ENCODE measurements around the gene TSC2. TPM values are rescaled to one million over a fixed set of nuclear protein-coding genes. Genes with fewer than 3 reads are reported as not detected.

The TSC2 gene
- polyA plus RNA-seq, 2 donors, result 31.1 to 66.6 TPM

- H3K27me3 ChIP-seq (ENCODE audit: control insufficient read depth in 1 of 2, insufficient read depth in 2 of 2, low read length in 2 of 2), result no peaks in the 10 kb centered on the region
- peaks cover 2 to 44% of the 10 kb centered on the region in 2 donors for H3K4me1 ChIP-seq (ENCODE audit: control insufficient read depth in 2 of 2, insufficient read depth in 2 of 2, low read length in 1 of 2)
- peaks cover 3 to 77% of the 10 kb centered on the region in 2 donors for H3K36me3 ChIP-seq (ENCODE audit: control insufficient read depth in 2 of 2, insufficient read depth in 2 of 2, low read length in 1 of 2)
- H3K27ac ChIP-seq (ENCODE audit: low read depth in 2 of 2, low read length in 1 of 2), result no peak overlapping the region
- 71 to 76% methylated on average over 27 of the region's 27 CpGs for WGBS, 2 donors
- no peak overlapping the region for H3K4me3 ChIP-seq (ENCODE audit: low read depth in 1 of 2, low read length in 2 of 2)
- H3K9me3 ChIP-seq (ENCODE audit: control insufficient read depth in 2 of 2, insufficient read depth in 1 of 2, low read depth in 1 of 2, low read length in 1 of 2), result no peaks in the 10 kb centered on the region
Observed at GRCh38 chr16:2086106-2086742, 38.4 kb downstream of the TSC2 start.

DNA sequence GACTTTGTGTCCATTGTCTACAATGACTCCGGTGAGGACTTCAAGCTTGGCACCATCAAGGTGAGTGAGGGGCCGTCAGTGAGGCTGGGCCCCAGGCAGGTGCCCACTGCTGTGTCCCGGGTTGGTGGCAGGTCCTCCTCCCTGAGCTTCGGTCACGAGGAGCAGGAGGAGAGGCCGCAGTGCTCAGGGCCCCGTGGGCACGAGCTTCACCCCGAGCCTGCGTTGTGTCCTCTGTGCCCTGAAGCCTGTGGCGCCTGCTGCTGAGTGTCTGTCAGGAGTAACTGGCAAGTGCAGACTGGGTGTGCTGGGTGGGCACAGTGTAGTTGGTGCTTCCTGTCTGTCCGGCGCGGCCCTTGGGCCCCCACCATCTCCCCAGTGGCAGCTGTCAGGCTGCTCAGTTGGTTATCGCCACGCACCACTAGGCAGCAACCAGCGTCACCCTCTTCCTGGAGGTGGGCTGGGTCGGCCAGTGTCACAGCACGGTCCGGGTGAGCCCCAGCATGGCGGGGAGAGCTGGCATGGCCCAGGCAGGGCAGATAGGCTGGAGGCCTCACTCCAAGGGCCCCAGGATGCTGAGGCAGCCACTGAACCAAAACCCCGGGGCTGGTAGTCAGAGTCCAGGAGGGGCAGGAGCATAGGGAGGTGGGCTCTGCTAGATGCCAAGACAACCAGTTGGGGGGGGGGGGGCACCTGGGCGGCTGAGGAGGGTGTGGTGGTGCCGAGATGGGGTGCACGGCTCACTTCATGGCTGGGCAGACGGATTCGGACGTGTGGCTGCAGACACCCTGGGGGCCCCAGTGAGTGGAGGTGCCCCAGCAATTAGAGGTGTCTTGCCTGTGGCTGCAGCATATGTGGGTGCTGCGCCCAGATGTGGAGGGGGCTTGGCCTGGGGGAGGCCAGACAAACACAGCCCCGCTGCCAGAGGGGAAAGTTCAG is 39.3 kb downstream of the TSC2 start:
- 84 to 88% methylated on average over 30 of the region's 30 CpGs for WGBS, 2 donors
- H3K27me3 ChIP-seq (ENCODE audit: control insufficient read depth in 1 of 2, insufficient read depth in 2 of 2, low read length in 2 of 2), result no peaks in the 10 kb centered on the region
- no peak overlapping the region for H3K4me3 ChIP-seq (ENCODE audit: low read depth in 1 of 2, low read length in 2 of 2)
- H3K27ac ChIP-seq (ENCODE audit: low read depth in 2 of 2, low read length in 1 of 2), result no peak overlapping the region
- peaks cover 9 to 46% of the 10 kb centered on the region in 2 donors for H3K4me1 ChIP-seq (ENCODE audit: control insufficient read depth in 2 of 2, insufficient read depth in 2 of 2, low read length in 1 of 2)
- peaks cover under 1 to 81% of the 10 kb centered on the region in 2 donors for H3K36me3 ChIP-seq (ENCODE audit: control insufficient read depth in 2 of 2, insufficient read depth in 2 of 2, low read length in 1 of 2)
- H3K9me3 ChIP-seq (ENCODE audit: control insufficient read depth in 2 of 2, insufficient read depth in 1 of 2, low read depth in 1 of 2, low read length in 1 of 2), result no peaks in the 10 kb centered on the region

DNA sequence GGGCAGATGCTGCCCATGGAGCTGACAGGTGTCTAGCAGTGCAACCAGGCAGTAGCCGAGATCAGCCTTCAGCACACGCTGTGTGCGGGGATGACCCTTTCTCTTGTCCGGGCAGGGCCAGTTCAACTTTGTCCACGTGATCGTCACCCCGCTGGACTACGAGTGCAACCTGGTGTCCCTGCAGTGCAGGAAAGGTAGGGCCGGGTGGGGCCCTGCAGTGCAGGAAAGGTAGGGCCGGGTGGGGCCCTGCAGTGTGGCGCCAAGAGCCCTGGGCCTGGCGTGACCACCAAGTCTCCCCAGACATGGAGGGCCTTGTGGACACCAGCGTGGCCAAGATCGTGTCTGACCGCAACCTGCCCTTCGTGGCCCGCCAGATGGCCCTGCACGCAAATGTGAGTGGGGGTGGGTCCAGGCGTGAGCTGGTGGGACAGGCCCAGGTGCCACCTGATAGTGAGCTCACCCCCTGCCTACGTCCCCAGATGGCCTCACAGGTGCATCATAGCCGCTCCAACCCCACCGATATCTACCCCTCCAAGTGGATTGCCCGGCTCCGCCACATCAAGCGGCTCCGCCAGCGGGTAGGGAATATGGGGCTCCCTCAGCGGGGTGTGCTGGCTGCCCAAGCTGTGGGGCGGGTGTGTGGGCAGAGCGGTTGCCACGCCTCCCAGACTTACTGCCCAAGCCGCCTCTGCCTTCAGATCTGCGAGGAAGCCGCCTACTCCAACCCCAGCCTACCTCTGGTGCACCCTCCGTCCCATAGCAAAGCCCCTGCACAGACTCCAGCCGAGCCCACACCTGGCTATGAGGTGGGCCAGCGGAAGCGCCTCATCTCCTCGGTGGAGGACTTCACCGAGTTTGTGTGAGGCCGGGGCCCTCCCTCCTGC is 40.2 kb downstream of the TSC2 start:
- Histone ChIP-seq H3K4me3 (ENCODE audit: low read depth in 1 of 2, low read length in 2 of 2) (no peak overlapping the region), H3K27ac (ENCODE audit: low read depth in 2 of 2, low read length in 1 of 2) (peak overlapping the region in 1 of 2 donors; percentile 0), H3K4me1 (ENCODE audit: control insufficient read depth in 2 of 2, insufficient read depth in 2 of 2, low read length in 1 of 2) (peaks cover 9 to 41% of the 10 kb centered on the region in 2 donors), H3K36me3 (ENCODE audit: control insufficient read depth in 2 of 2, insufficient read depth in 2 of 2, low read length in 1 of 2) (peaks cover 0 to 87% of the 10 kb centered on the region in 2 donors), H3K27me3 (ENCODE audit: control insufficient read depth in 1 of 2, insufficient read depth in 2 of 2, low read length in 2 of 2) (no peaks in the 10 kb centered on the region), H3K9me3 (ENCODE audit: control insufficient read depth in 2 of 2, insufficient read depth in 1 of 2, low read depth in 1 of 2, low read length in 1 of 2) (no peaks in the 10 kb centered on the region)
- 84 to 85% methylated on average over 41 of the region's 41 CpGs for WGBS, 2 donors

- Histone ChIP-seq H3K36me3 (ENCODE audit: control insufficient read depth in 2 of 2, insufficient read depth in 2 of 2, low read length in 1 of 2) (peaks cover 0 to 88% of the 10 kb centered on the region in 2 donors), H3K27me3 (ENCODE audit: control insufficient read depth in 1 of 2, insufficient read depth in 2 of 2, low read length in 2 of 2) (no peaks in the 10 kb centered on the region), H3K4me1 (ENCODE audit: control insufficient read depth in 2 of 2, insufficient read depth in 2 of 2, low read length in 1 of 2) (peaks cover 9 to 43% of the 10 kb centered on the region in 2 donors), H3K4me3 (ENCODE audit: low read depth in 1 of 2, low read length in 2 of 2) (no peak overlapping the region), H3K27ac (ENCODE audit: low read depth in 2 of 2, low read length in 1 of 2) (no peak overlapping the region), H3K9me3 (ENCODE audit: control insufficient read depth in 2 of 2, insufficient read depth in 1 of 2, low read depth in 1 of 2, low read length in 1 of 2) (no peaks in the 10 kb centered on the region)
- 70 to 78% methylated on average over 20 of the region's 20 CpGs for WGBS, 2 donors
Observed at GRCh38 chr16:2088759-2089358, 41.1 kb downstream of the TSC2 start.

DNA sequence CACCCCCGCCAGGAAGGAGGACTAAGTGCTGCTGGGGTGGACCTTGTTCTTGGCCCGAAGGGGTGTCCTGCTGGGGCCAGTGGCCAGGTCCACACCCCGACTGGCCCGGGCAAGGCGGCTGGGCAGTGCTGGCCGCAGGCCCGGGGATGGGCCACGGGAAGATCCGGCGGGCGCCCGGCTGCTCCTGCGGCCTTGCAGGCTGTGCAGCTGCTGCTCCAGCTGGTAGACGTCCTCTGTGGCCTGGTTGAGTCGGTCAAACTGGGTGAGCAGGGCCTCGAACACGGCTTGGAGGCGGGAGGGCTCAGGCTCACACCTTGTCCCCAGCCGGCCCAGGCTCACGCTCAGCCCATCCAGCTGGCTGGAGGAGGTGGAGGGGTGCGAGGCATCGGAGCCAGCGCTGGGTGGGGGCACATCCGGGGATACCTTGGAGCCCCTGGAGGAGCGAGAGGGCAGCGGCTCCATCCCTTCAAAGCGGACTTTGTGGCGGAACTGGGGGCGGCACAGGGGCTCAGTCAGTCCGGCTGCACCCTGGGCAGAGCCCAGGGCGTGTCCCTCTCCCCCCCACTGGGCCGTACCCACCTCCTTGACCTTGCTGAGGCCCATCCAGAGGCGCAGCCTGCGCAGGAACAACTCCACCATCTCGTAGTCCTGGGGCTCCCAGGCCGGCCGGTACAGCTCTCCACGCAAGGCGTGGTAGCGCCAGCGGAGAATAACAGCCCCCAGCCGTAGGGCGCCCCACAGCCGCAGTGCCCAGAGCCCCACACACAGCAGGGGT is 42.1 kb downstream of the TSC2 start:
- peak overlapping the region in 1 of 2 donors; percentile 62 for H3K27ac ChIP-seq (ENCODE audit: low read depth in 2 of 2, low read length in 1 of 2)
- no peaks in the 10 kb centered on the region for H3K27me3 ChIP-seq (ENCODE audit: control insufficient read depth in 1 of 2, insufficient read depth in 2 of 2, low read length in 2 of 2)
- H3K4me1 ChIP-seq (ENCODE audit: control insufficient read depth in 2 of 2, insufficient read depth in 2 of 2, low read length in 1 of 2), result peaks cover 9 to 43% of the 10 kb centered on the region in 2 donors
- 81 to 87% methylated on average over 44 of the region's 44 CpGs for WGBS, 2 donors
- H3K9me3 ChIP-seq (ENCODE audit: control insufficient read depth in 2 of 2, insufficient read depth in 1 of 2, low read depth in 1 of 2, low read length in 1 of 2), result no peaks in the 10 kb centered on the region
- peaks cover 0 to 83% of the 10 kb centered on the region in 2 donors for H3K36me3 ChIP-seq (ENCODE audit: control insufficient read depth in 2 of 2, insufficient read depth in 2 of 2, low read length in 1 of 2)
- no peak overlapping the region for H3K4me3 ChIP-seq (ENCODE audit: low read depth in 1 of 2, low read length in 2 of 2)

DNA sequence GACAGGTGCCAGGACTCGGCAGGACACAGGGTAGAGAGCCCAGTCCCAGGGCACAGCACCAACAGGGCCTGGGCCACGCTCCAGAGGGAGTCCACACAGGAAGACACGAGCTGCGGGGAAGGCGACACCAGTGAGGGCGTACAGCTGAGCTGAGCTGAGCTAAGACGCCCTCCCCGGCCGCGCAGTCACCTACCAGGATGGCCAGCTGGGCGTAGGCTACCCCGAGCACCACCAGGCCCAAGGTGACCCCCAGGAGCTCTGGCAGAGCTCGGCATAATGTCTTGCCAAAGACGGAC is 42.6 kb downstream of the TSC2 start:
- Histone ChIP-seq H3K27me3 (ENCODE audit: control insufficient read depth in 1 of 2, insufficient read depth in 2 of 2, low read length in 2 of 2) (no peaks in the 10 kb centered on the region), H3K9me3 (ENCODE audit: control insufficient read depth in 2 of 2, insufficient read depth in 1 of 2, low read depth in 1 of 2, low read length in 1 of 2) (no peaks in the 10 kb centered on the region), H3K36me3 (ENCODE audit: control insufficient read depth in 2 of 2, insufficient read depth in 2 of 2, low read length in 1 of 2) (peaks cover 0 to 80% of the 10 kb centered on the region in 2 donors), H3K4me3 (ENCODE audit: low read depth in 1 of 2, low read length in 2 of 2) (no peak overlapping the region), H3K4me1 (ENCODE audit: control insufficient read depth in 2 of 2, insufficient read depth in 2 of 2, low read length in 1 of 2) (peaks cover 9 to 43% of the 10 kb centered on the region in 2 donors), H3K27ac (ENCODE audit: low read depth in 2 of 2, low read length in 1 of 2) (peak overlapping the region; percentile 27 to 62)
- 81 to 86% methylated on average over 14 of the region's 14 CpGs for WGBS, 2 donors

DNA sequence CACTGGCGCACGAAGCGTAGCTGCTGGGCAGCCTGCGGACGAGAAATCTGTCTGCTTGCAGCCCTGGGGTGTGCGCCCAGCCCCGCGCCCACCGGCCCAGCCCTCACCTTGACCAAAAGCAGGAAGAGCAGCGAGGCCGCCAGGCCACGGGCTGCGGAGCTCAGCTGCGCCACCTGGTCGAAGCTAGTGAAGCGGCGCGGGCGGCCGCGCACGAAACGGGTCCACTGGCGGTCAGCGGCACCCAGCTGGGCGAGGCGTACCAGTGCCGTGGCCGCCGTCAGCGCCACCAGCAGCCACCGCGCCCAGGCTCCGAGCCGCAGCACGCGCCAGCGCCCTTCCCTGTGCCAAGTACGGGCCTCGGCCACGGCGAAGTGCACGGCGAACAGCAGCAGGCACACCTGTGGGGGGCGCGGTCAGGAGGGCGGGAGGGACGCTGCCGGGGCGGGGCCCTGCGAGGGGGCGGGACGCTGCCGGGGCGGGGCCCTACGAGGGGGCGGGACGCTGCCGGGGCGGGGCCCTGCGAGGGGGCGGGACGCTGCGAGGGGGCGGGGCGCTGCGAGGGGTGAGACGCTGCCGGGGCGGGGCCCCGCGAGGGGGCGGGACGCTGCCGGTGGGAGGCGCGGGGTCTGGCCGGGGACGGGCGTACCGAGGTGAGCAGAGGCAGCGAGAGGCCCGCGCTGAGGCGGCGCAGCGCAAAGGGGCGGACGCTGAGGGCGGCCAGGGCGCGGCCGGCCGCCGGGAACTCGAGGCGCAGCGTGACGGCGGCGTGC is 43.2 kb downstream of the TSC2 start:
- H3K4me3 ChIP-seq (ENCODE audit: low read depth in 1 of 2, low read length in 2 of 2), result peak overlapping the region in 1 of 2 donors; percentile 38
- peaks cover 0 to 78% of the 10 kb centered on the region in 2 donors for H3K36me3 ChIP-seq (ENCODE audit: control insufficient read depth in 2 of 2, insufficient read depth in 2 of 2, low read length in 1 of 2)
- peak overlapping the region; percentile 77 to 85 for H3K27ac ChIP-seq (ENCODE audit: low read depth in 2 of 2, low read length in 1 of 2)
- WGBS, 2 donors, result 42 to 46% methylated on average over 77 to 101 of the region's 101 CpGs
- no peaks in the 10 kb centered on the region for H3K27me3 ChIP-seq (ENCODE audit: control insufficient read depth in 1 of 2, insufficient read depth in 2 of 2, low read length in 2 of 2)
- H3K4me1 ChIP-seq (ENCODE audit: control insufficient read depth in 2 of 2, insufficient read depth in 2 of 2, low read length in 1 of 2), result peaks cover 9 to 43% of the 10 kb centered on the region in 2 donors
- H3K9me3 ChIP-seq (ENCODE audit: control insufficient read depth in 2 of 2, insufficient read depth in 1 of 2, low read depth in 1 of 2, low read length in 1 of 2), result no peaks in the 10 kb centered on the region

- Histone ChIP-seq H3K27ac (ENCODE audit: low read depth in 2 of 2, low read length in 1 of 2) (peak overlapping the region; percentile 77 to 85), H3K9me3 (ENCODE audit: control insufficient read depth in 2 of 2, insufficient read depth in 1 of 2, low read depth in 1 of 2, low read length in 1 of 2) (no peaks in the 10 kb centered on the region), H3K4me3 (ENCODE audit: low read depth in 1 of 2, low read length in 2 of 2) (peak overlapping the region in 1 of 2 donors; percentile 38), H3K27me3 (ENCODE audit: control insufficient read depth in 1 of 2, insufficient read depth in 2 of 2, low read length in 2 of 2) (no peaks in the 10 kb centered on the region), H3K36me3 (ENCODE audit: control insufficient read depth in 2 of 2, insufficient read depth in 2 of 2, low read length in 1 of 2) (peaks cover under 1 to 74% of the 10 kb centered on the region in 2 donors), H3K4me1 (ENCODE audit: control insufficient read depth in 2 of 2, insufficient read depth in 2 of 2, low read length in 1 of 2) (peaks cover 9 to 39% of the 10 kb centered on the region in 2 donors)
- WGBS, 2 donors, result 64 to 76% methylated on average over 37 to 49 of the region's 49 CpGs
Observed at GRCh38 chr16:2091547-2092255, 43.9 kb downstream of the TSC2 start.

Measured in esophagus (tissue), 2 donors.